Activated CD8-positive, alpha-beta memory T cell treated with anti-CD3 and anti-CD28 coated beads, Interleukin-2, amount 50 U/mL, for 24 hours (primary cell): Measurements from ENCODE around the gene FRMD8.

ENCODE experiments used
- DNase-seq: peaks from one replicate; pipeline ENCODE4 v3.0.0-alpha.2; 2020; ENCODE audit errors: extremely low read depth

Gene FRMD8

GRCh38 chr11:65425105-65425970, 38.9 kb downstream of the FRMD8 start:
- peak; percentile 70 for DNase-seq

DNA sequence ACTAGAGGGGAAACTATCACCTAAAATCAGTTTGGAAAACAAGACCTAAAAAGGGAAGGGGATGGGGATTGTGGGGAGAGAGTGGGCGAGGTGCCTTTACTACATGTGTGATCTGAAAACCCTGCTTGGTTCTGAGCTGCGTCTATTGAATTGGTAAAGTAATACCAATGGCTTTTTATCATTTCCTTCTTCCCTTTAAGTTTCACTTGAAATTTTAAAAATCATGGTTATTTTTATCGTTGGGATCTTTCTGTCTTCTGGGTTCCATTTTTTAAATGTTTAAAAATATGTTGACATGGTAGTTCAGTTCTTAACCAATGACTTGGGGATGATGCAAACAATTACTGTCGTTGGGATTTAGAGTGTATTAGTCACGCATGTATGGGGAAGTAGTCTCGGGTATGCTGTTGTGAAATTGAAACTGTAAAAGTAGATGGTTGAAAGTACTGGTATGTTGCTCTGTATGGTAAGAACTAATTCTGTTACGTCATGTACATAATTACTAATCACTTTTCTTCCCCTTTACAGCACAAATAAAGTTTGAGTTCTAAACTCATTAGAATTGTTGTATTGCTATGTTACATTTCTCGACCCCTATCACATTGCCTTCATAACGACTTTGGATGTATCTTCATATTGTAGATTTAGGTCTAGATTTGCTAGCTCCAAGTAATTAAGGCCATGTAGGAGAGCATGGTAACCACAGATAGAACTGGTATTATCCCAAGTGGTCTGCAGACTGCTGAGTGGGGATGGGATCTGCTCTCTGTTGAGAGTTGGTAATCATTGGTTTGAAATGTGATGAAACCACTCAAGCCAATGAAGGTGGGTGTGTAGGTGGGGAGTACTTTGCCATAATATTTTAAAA, 39.8 kb downstream of the FRMD8 start:
- DNase-seq, result no peak

DNA sequence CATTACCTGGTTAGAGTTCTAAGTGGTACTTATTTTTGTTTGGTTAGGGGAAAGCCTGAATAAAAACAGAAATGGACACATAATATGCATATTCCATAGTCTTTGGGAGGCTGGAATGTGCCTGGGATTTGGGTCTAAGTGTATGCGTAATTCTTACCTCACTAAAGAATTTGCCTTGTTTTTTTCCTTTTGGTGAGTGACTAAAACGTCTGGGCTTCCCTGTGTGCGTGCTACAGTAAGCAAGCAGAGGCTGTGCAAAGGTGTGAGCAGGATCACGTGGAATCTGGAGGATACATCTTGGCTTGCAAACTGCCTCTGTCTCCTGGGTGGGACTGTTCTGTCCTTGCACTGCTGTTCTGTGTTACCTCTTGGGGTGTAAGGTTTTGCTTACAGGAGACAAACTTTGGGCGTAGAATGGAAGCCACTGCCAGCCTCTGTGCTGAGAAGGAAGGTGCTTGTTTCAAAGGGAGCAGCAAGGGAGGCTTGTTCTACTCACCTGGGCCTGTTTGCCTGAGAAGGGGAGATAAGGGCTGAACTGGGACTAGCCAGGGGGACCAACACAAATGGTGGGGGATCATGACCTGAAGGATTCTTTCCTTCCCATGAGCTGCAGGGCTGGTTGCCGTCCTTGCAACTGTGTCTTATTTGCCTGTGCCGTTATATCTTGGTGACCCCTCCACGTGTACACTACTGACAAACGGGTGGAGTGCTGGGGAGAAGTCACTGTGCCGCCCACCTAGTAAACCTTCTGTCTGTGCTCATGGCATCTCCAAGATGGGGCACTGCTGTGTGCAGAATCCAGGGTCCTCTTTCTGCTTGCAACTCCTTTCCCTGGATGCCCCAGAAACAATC, 40.6 kb downstream of the FRMD8 start:
- no peak for DNase-seq

- DNase-seq, result no peak
Measured at GRCh38 chr11:65427691-65428577, 41.5 kb downstream of the FRMD8 start.

GRCh38 chr11:65428578-65429067, 42.2 kb downstream of the FRMD8 start:
- no peak for DNase-seq

- DNase-seq, result no peak
Measured at GRCh38 chr11:65429068-65429681, 42.7 kb downstream of the FRMD8 start.

DNA sequence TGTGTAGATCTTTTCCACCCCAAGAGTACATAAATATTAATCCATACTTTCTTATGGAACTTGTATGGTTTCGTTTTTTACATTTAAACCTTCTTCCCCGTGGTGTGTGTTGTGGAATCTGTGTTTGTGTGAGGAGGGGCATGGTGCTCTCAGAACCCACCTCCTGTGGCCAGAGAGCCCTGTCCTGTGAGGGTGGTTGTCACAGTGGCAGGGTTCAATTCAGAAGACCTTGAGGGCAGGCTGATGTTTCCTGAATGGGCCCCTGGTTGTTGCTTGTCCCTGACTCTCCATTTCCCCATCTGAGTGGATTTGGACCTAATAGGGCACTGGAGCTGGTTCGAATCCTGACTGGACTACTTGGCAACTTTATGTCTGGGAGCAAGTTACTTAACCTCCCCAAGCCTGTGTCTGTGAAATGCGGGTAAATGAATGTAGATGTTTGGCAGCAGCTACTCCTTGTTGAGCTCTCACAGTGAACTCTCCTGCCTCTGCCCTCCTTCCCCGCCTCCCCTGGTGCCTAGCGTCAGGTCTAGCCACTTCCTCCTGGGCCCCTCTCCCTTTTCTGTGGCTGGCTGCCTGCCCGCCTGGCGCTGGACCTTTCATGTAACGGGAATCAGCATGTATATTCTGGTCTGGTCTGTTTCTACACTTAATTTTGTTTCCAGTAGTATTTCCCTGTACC, 43.4 kb downstream of the FRMD8 start:
- DNase-seq, result no peak

DNA sequence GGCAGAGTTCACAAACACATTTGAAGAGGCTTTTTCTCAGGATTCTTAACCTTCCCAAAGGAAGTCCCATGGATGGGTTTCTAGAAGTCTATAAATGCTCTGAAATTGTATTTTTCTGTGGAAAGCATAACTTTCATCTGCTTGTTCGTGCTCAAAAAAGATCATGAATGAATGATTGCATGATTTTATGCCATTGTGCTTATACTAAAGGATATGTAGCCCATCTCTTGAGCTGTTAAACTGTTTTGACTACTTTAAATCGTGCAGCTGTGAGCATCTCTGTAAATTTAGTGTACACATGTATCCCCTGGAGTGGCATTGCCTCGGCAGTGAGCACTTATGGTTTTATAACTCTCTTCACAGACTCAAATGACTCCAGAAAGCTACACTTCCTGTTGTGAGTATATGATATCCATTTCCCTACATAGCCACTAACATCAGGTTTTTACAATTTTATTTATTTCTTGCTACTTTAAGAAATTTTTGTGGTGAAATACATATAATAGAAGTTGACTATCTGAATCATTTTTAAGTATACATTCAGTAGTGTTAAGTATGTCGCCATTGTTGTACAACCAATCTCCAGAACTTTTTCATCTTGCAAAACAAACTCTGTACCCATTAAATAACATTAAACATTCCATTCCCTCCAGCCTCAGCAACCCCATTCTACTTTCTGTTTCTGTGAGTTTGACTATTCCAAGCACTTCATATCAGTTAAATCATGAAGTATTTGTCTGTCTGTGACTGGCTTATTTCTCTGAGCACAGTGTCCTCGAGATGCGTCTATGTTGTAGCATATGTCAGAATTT, 44.2 kb downstream of the FRMD8 start:
- DNase-seq, result no peak

DNA sequence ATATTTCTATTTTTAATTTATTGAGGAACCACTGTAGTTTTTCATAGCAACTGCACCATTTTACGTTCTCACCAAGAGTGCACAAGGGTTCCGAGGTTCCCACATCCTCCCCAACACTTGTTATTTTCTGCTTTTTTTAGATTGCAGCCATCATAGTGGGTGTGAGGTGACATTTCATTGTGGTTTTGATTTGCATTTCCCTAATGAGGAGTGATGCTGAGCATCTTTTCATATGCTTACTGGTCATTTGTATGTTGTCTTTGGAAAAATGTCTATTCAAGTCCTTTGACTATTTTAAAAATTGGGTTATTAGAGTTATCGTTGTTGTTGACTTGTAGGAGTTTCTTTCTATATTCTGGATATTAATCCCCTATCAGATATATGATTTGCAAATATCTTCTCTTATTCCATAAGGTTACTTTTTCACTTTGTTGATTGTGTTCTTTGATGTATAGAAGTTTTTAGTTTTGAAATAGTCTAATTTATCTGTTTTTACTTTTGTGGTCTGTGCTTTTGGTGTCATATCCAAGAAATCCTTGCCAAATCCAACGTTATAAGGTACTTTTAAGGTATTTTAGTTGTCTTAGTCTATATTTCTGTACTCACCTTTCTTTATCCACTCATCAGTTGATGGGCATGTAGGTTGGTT, 45.1 kb downstream of the FRMD8 start:
- DNase-seq, result no peak

GRCh38 chr11:65432100-65432650, 45.7 kb downstream of the FRMD8 start:
- DNase-seq, result no peak

DNA sequence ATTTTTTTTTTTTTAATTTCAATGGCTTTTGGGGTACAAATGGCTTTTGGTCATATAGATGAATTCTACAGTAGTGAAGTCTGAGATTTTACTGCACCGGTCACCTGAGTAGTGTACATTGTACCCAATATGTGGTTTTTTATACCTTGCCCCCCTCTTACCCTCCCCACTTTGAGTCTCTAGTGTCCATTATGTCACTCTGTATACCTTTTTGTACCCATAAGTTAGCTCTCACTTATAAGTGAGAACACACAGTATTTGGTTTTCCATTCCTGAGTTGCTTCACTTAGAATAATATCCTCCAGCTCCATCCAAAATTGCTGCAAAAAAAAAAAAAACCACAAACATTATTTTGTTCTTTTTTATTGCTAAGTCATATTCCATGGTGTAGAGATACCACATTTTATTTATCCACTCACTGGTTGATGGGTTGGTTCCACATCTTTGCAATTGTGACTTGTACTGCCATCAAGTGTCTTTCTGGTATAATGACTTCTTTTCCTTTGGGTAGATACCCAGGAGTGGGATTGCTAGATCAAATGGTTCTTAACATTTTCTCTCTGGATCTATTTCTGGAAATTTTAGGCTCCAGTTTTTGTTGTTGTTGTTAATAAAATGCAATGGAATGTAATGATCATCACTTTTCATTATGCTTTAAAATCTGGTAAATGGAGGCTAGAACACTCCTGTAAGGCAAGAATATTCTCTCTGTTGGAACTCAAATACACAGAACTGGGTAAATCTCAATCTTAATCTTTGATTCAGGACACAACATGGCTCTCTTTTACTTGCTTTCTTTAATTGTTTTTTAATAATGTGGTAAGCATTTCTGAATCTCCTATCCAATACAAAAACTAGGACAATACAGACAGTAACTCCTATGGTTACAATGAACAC, 46.5 kb downstream of the FRMD8 start:
- no peak for DNase-seq

GRCh38 chr11:65433657-65434056, 47.2 kb downstream of the FRMD8 start:
- no peak for DNase-seq

GRCh38 chr11:65434057-65434666, 47.7 kb downstream of the FRMD8 start:
- no peak for DNase-seq

DNA sequence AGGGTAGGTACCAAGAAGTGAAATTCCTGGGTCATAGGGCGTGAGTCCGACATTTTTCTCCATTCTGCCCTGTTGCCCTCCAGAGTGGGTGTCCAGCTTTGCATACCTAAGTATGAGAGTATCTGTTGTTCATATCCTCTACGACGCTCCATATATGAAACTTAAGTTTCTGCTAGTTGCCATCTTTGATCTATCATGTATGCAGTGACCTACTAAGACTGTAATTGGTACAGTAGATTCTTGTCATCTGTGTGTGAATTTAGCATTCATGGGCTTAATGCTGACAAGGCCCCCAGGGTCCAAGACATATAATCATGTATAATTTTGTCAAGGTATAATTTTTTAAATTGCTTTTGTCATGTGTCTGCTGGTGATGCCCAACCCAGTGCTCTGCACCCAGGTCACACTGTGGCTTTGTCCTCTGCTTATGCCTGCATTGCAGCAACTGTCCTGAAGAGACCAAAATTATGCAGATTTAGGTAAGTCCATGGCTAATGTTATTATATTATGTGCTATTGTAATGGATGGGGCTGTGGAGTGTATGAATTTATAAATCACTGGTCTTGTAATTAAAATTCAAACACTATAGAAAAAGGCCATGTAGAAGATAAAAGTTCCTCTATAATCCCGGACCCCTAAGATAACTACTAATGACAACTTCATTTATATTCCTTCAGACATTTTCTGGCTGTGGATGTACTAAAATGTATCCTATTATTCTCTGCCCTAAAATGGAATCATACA, 48.4 kb downstream of the FRMD8 start:
- DNase-seq, result no peak

DNA sequence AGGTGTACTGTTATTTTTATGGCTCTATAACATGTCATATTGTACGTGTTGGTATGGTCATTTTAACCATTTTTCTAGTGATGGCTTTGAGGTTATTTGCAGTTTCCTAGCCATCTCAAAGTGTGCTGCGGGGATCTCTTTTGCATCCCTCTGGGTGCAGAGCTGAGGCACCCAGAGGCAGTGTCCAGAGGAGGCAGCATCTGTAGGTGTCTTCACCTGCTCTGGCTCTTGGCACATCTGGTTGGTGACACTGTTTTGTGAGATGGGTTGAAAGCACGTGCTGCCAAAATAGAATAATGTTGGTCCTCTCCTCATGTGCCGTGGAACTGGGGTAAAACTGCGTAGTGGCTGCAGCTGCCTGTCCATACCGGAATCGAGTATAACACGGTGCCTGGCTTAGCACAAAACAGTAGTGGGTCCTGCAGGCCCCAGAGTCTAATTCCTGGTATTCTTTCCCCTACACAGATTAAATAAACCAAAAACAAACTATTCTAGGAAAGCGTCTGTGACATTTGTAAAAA, 49.0 kb downstream of the FRMD8 start:
- DNase-seq, result no peak
